ENCODE measurements around the gene KLK13.
A peak's percentile ranks its signal among the peaks of the same experiment; 100 is the strongest.

KLK13 gene

DNA sequence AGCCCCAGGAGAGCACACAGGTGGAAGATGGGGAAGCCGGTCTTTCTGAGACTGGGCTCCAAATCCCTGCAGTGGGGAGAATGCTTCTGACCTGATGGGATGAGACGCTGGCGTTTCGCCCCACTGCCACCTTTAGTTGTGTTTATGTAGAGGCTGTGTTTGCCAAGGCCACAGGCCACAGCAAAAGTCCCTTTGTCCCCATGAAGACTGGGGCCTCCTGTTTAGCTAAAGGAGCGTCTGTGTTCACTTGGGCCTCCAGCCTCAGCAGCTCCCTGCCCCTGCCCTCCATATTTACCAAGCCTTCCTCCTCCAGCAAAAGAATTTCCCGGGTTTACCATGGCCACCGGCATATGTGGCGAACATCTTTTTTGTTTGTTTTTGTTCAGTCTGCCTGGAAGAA is 28.2 kb upstream of the KLK13 start:
- peak in 5 of 58 donors; percentile 6 to 14 (median 9) for DNase-seq

GRCh38 chr19:51091895-51092873 is 27.3 kb upstream of the KLK13 start:
- DNase-seq, result no peak

DNA sequence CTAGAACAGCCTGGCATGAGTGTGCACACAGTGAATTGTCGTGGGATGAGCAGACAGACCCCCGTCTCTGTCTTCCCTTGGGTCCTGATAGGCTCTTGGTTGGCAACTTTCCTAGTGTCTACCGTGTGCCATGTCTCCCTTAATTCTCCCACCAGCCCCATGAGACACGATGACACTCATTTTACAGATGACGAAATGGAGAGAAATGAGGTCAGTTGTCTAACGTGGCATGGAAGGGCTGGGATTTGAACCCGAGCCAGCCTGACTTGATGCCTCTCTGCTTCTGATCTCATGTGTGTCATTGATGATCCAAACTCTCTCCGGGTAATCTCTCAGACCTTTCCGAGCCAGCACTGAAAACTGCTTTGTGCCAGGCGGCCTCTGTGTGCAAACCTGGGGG is 26.2 kb upstream of the KLK13 start:
- no peak for DNase-seq

DNA sequence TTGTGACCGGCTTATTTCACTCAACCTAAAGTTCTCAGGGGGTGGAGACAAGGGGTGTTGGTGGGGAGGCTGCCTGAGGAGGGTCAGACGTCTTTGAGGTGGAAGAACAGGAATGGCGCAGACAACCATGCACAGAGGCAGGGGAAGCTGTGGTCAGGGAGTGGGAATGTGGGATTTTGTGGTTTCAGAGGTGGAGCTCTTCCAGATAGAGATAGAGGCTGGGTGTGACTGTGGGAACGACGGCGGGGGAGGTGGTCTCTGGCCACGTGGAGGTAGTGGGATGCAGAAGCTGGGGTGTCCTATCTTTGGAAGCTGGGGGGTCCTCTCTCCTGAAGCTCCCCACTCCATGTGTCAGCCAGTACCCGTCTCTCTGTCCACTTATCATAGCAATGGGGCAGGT is 25.6 kb upstream of the KLK13 start:
- no peak for DNase-seq

DNA sequence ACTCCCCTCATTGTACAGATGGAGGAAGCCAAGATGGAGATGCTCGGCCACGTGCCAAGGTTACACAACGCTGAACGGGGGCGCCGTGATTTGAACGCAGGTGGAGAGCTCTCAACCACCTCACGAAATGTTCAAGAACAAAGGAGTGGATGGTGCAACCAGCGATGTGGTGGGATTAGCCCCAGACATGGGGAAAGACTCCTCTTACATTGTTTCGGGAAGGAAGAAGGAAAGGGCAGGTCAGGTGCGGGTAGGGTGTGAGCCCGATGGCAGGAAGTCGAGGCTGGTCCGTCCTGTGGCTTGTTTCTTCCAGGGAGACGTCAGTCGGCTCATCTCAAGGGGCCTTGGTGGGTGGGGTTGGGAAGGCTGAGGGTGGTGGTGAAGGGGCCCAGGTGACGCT is 24.9 kb upstream of the KLK13 start:
- DNase-seq, result no peak

DNA sequence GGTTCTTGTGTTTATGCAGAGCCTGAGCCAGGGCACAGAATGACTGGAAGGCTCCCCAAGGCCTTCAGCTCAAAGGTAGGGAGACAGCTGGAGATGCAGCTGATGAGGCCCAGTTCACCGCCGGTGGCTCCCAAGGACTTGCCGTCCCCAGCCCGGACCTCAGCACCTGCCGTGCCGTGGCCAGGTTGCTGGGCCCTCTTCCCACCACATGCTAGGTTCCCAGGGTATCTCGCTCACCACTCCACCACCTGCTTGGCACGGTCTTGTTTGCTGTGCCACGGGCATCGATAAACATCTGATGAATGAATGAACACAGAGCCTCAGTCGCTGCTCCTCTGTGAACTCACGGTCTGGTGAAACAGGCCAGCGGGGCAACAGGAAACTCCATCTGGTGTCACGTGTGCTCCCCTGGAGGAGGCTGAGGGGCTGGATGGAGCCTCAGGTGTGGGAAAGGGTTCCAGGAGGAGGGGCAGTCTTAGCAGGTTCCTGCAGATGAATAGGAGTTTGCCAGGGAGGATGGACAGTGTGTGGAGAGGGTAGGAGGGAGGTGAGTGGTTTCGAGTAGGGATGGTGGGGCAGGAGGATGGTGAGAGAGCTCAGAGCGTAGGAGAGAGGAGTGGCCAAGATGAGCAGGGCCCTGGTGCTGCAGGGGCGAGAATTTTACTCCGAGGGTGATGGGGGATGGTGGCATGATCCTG is 21.4 kb upstream of the KLK13 start:
- no peak for DNase-seq

DNA sequence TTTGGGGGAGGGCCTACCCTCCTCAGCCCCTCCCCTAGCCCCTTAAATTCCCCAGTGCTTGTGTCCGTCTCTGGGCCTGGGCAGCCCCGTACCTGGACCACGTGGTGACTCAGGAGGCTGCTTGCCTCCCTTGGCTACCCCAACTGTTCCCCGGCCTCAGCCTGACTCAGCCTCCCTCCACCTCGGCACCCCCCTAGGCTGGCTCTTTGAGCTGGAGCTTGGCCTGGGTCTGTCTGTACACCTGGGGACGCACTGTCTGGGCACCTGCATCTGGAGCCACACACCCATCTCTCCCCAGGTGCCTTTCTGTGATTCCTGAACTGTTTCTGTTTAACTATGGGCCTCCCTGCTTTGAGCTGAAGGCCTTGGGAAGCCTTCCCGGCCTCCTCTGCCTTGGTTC is 19.6 kb upstream of the KLK13 start:
- no peak for DNase-seq

GRCh38 chr19:51083783-51084182 is 18.9 kb upstream of the KLK13 start:
- no peak for DNase-seq

GRCh38 chr19:51083181-51083580 is 18.3 kb upstream of the KLK13 start:
- no peak for DNase-seq

- no peak for DNase-seq
Measured at GRCh38 chr19:51082611-51083010, 17.7 kb upstream of the KLK13 start, which contains the start of gene KLK14. Gene KLK14, minus strand, starts transcription at chr19:51082887. Its CDS starts 273 bp downstream, at chr19:51082614.

DNA sequence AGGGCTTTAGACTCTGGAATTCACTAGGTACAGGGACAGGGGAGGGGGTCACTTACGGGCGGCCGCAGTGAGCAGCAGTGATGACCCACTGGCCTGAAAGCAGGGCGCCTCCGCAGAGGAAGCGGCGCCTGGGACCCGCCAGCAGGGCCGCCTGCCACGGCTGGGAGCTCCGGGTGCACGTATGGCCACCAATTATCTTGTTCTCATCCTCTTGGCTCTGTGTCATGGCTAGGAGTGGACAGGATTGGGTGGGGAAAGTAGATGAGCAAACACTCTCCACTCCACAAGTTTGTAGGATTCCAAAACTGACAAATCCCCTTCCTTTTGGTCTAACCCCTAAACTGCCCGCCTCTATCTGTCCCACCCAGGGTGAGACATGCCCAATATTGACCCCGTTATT is 16.6 kb upstream of the KLK13 start:
- DNase-seq, result no peak

GRCh38 chr19:51079481-51080110 is 14.7 kb upstream of the KLK13 start:
- DNase-seq, result peak in 10 of 58 donors; percentile 2 to 34 (median 10)

DNA sequence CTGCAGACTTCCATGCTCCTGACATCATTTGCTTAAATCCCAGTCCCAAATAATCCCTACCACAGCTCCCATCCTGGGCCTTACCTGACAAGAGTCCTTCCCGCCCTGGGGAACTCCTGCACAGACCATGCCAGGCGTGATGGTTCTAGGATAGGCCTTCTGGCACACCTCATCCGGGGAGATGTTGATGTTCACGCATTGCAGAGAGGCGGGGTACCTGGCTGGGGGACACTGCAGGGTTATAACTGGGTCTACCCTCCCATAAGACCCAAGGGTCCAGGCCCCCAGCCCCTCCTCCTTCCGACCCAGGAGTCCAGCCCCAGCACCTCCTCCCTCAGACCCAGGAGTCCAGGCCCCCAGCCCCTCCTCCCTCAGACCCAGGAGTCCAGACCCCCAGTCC is 13.8 kb upstream of the KLK13 start:
- no peak for DNase-seq

DNA sequence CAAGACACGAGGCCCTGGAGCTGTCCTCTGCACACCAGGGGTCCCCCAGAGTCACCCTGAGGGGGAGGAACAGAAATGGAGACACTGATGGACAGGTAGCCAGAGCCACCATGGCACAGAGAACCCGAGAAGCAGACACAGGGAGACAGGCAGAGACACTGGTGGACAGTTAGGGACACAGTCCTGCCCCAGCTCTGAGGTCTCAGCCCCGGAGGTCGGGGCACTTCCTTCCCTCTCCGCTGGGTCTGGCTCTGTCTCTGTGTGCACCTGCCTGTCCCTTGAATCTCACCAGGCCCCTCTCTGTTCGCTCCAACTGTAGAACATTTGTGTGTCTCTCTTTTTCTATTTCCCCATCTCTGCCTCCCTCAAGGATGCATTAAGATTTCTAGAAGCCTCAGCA is 13.2 kb upstream of the KLK13 start:
- no peak for DNase-seq

- no peak for DNase-seq
Measured at GRCh38 chr19:51076631-51077213, 11.8 kb upstream of the KLK13 start.

- no peak for DNase-seq
Measured at GRCh38 chr19:51075998-51076397, 11.1 kb upstream of the KLK13 start.

DNA sequence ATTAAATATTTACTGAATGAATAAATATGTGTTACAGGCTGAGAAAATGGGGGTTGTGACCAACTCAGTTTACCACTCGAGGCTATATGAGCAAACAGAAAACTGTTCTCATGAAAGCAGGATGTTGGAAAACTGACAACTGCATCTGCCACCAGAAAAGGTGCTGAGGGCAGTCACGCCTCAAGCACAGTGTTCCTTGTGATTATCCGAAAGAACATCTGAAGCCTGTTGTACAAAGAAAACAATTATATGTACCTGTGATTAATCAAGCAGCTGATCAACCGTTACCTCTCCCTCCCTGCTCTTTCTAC is 6.2 kb upstream of the KLK13 start:
- DNase-seq, result no peak

GRCh38 chr19:51070334-51071094 is 5.6 kb upstream of the KLK13 start:
- DNase-seq, result no peak

DNA sequence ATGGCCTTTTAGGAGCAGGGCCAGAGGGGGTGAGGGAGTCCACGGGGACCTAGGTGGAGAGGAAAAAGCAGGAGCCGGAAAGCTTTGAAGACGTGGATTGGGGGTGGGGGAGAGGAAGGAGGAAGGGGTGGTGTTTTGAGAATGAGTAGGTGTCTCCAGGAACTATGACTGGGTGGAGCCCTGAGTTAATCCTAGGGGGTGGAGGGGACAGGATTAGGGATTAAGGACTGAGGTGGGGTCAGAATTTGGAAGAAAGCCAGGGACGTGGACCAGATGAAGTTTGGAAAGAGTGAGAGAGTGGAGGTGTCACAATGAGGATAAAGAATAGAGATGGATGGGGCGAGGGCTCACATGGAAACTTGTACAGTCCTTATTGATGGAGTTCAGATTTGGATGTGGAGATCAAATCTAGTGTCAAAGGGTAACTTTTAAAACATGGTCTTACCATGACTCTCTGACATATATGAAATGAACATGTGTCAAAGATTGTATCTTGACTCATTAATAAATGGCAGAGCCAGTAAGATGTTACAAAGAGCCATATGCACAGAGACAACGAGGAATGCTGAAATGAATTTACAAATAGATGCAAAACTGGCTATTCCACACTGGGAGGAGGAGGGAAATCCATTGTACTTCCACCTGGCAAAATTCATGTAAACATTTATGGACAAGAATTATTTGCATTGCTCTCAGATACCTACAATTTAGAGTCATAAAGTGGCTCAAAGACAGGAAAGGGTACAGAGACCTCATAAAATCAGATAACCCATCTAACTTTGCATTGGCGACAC is 1.7 kb upstream of the KLK13 start:
- DNase-seq, result no peak
